GM12878 (cell line): ENCODE data around the gene IDH3B. TPM values are rescaled to one million over a fixed set of nuclear protein-coding genes. Genes with fewer than 3 reads are reported as not detected.

Source experiments
- ATAC-seq: fragments of 200-7000 bp; cut with Tn5 transposase; 3 replicates; pipeline ENCODE4 v1.9.1; 2020; ENCODE audit warnings: mild to moderate bottlenecking, moderate library complexity
- BruUV-seq: library from RNA; stranded (reverse); fragments of 400-500 nt; replicated peaks from 2 replicates; lab custom pipeline; 2021; lab: Mats Ljungman, UMichigan
- CTCF ChIA-PET: fragments of 300-600 bp; sonication (Branson Sonifier 250); formaldehyde crosslinking; extraction: SDS; loops from one replicate; lab custom pipeline; 2021; ENCODE audit warnings: inconsistent platforms; lab: Yijun Ruan, JAX
- POLR2A ChIA-PET: fragments of 350-600 bp; formaldehyde crosslinking; extraction: SDS; loops from one replicate; lab custom pipeline; 2021; ENCODE audit warnings: inconsistent platforms; lab: Charles Lee
- RAD21 ChIA-PET: fragments of 300-600 bp; sonication (Branson Sonifier 250); formaldehyde crosslinking; loops from one replicate; lab custom pipeline; 2023; ENCODE audit warnings: antibody characterized with exemption; ENCODE audit not compliant: unreplicated experiment; lab: Charles Lee
- SMC1A ChIA-PET: fragments of 300-600 bp; sonication (Branson Sonifier 250); formaldehyde crosslinking; loops from one replicate; lab custom pipeline; 2023; ENCODE audit not compliant: unreplicated experiment, uncharacterized antibody; lab: Charles Lee
- DNase-seq: peaks from one replicate; pipeline ENCODE4 v3.0.0-alpha.2; 2011; ENCODE audit warnings: low read depth, low spot score
- FAIRE-seq: peaks from 3 replicates; lab custom pipeline; 2011; peaks lifted over from hg19 to GRCh38; lab: Jason Lieb, UNC
- H2AFZ ChIP-seq: 2 replicates; pipeline ENCODE4 v1.6.0; 2011; ENCODE audit warnings: low read depth, low read length, control low read depth; ENCODE audit not compliant: control insufficient read depth
- H3K27ac ChIP-seq: 2 replicates; pipeline ENCODE4 v1.5.1; 2011; ENCODE audit warnings: control low read depth; ENCODE audit not compliant: control insufficient read depth, insufficient read depth
- H3K27me3 ChIP-seq, 2 experiments: replicated peaks in 1 of 2; 2 replicates each; pipeline versions ENCODE4 v1.6.0 to v1.6.1; 2011; ENCODE audit warnings: low read length in 1 of 2; ENCODE audit not compliant: control insufficient read depth in 2 of 2, insufficient read depth in 2 of 2
- H3K36me3 ChIP-seq, 2 experiments: 2 replicates each; pipeline ENCODE4 v1.5.1; 2011; ENCODE audit warnings: low read length in 1 of 2; ENCODE audit not compliant: control insufficient read depth in 2 of 2, insufficient read depth in 2 of 2
- H3K4me1 ChIP-seq: 2 replicates; pipeline ENCODE4 v1.6.1; 2011; ENCODE audit warnings: mild to moderate bottlenecking, low read length, moderate library complexity, mixed read lengths; ENCODE audit not compliant: control insufficient read depth, insufficient read depth
- H3K4me2 ChIP-seq: 2 replicates; pipeline ENCODE4 v1.6.0; 2011; ENCODE audit warnings: control low read depth; ENCODE audit not compliant: control insufficient read depth, insufficient read depth
- H3K4me3 ChIP-seq: fragments of 200-600 bp; sonication (generic); 2 replicates; pipeline ENCODE4 v1.5.1; 2016
- H3K79me2 ChIP-seq: 2 replicates; pipeline ENCODE4 v1.6.0; 2011; ENCODE audit warnings: low read length; ENCODE audit not compliant: control insufficient read depth, insufficient read depth
- H3K9ac ChIP-seq: 2 replicates; pipeline ENCODE4 v1.8.0; 2011; ENCODE audit warnings: low read length, control low read depth, mixed read lengths; ENCODE audit not compliant: control insufficient read depth, insufficient read depth
- H3K9me3 ChIP-seq: replicated peaks from 3 replicates; pipeline ENCODE4 v1.5.1; 2011; ENCODE audit warnings: mild to moderate bottlenecking, low read length; ENCODE audit not compliant: control insufficient read depth, insufficient read depth
- H4K20me1 ChIP-seq: 2 replicates; pipeline ENCODE4 v1.6.0; 2011; ENCODE audit not compliant: control insufficient read depth, insufficient read depth
- BACH1 ChIP-seq: fragments of 450-650 bp; IDR thresholded peaks from 2 replicates; pipeline ENCODE4 v1.6.1; 2017; ENCODE audit warnings: mild to moderate bottlenecking, borderline replicate concordance
- CBFB ChIP-seq: IDR thresholded peaks from 2 replicates; pipeline ENCODE4 v1.6.1; 2016; ENCODE audit warnings: antibody characterized with exemption, low read depth
- SIN3A ChIP-seq: IDR thresholded peaks from 2 replicates; pipeline ENCODE4 v1.6.1; 2012; ENCODE audit warnings: low read depth, low read length, improper control_type of control experiment
- ZSCAN29 ChIP-seq: fragments of 450-650 bp; IDR thresholded peaks from 2 replicates; pipeline ENCODE4 v1.6.1; 2017; ENCODE audit warnings: mild to moderate bottlenecking, moderate library complexity
- WGBS: methylation state at CpG from one replicate; pipeline ENCODE4 v1.1.6; 2016; ENCODE audit warnings: low lambda C conversion rate; ENCODE audit not compliant: insufficient replicate concordance, insufficient coverage; ENCODE audit errors: missing lambda C conversion rate; 5-methylcytosine and 5-hydroxymethylcytosine counted together
- in situ Hi-C: fragments of 300-500 bp; cut with MboI; formaldehyde crosslinking; loops from 9 replicates; pipeline ENCODE4 v1.14.3; 2018; ENCODE audit warnings: mixed read lengths
- intact Hi-C: fragments of 100-400 bp; cut with micrococcal nuclease; formaldehyde crosslinking; loops from one replicate; pipeline ENCODE4 v1.14.2; 2022; ENCODE audit not compliant: unreplicated experiment
- polyA plus RNA-seq, 11 experiments: library from polyadenylated mRNA; depleted of rRNA in 4 of 11; unstranded in 6 of 11; stranded (reverse) in 5 of 11; fragments of >200 nt; fragmentation: Nextera tagmentation in 4 of 11; fragmentation: Illumina TruSeq in 1 of 11; extraction: Ambion mirVana in 4 of 11; extraction: Trizol in 1 of 11; gene quantifications; 1 replicate in 1 of 11; 2 replicates in 10 of 11; pipeline versions ENCODE4 v1.2.1 to v1.2.3, GENCODE V29; 2011 to 2016; ENCODE audit warnings: inconsistent platforms in 2 of 11, missing spikeins in 2 of 11, low read depth in 1 of 11
- total RNA-seq, 4 experiments: library from RNA; depleted of rRNA in 3 of 4; stranded (reverse); fragments of >200 nt in 3 of 4; fragmentation: Illumina TruSeq in 1 of 4; extraction: Trizol in 1 of 4; gene quantifications; 2 replicates each; pipeline versions ENCODE4 v1.2.1 to v1.2.3, GENCODE V29; 2013 to 2021
- TF ChIP-seq, protein P1 (sequence below): fragments of 150-350 bp; IDR thresholded peaks from 2 replicates; pipeline ENCODE4 v1.6.1; 2016; ENCODE audit warnings: low read depth, low read length
- TF ChIP-seq, protein P2 (sequence below): IDR thresholded peaks from 2 replicates; pipeline ENCODE4 v1.6.1; 2011; ENCODE audit warnings: borderline replicate concordance, low read depth, mild to moderate bottlenecking, moderate library complexity, low read length; ENCODE audit not compliant: insufficient read depth, poor library complexity, severe bottlenecking

Gene IDH3B
- total and polyA plus RNA-seq, 10 of the 15 experiments (the other 5 are each of a cell fraction or from before 2014, with no cell fraction given), result 65.3 to 177 (median 121) TPM

DNA sequence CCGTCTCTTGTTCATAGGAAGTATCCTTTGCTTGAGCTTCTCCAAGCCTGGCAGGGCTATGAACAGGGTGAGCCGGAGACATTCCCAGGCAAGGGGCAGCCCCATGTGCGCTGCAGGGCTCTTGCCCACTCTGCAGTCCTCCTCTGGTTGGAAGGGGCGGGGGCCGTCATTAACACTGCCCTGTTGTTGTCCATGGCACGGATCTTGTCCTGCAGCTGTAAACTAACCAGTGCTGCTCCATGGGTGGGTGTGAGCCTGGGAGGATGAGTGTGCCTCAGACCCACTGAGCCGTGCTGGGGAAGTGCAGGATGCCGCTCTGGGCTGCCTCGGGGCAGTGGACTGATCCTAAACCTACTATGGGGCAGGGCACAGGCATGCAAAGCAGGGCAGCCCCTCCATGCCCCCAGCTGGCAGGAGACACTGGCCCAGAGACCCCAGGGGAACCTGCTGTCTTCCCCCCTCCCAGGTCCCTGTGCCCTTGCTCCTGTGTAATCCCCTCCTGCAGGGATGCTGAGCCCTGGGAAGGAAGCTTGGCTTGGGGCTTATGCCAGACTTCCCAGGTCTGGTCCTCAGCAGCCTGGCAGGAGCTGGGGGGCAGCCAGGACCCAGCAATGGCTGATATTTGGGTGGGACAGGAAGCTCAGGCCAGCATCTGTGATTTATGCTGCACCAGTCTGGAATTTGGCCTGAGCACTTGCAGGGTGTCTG is 37.1 kb upstream of the IDH3B start:
- FAIRE-seq, result no peak
- no peaks in the 10 kb centered on the region for H4K20me1 ChIP-seq
- H3K4me3 ChIP-seq, result no peak overlapping the region
- H3K4me1 ChIP-seq, result no peaks in the 10 kb centered on the region
- TF ChIP-seq CBFB, result no peak
- TF ChIP-seq BACH1, result no peak
- TF ChIP-seq, protein P1, sequence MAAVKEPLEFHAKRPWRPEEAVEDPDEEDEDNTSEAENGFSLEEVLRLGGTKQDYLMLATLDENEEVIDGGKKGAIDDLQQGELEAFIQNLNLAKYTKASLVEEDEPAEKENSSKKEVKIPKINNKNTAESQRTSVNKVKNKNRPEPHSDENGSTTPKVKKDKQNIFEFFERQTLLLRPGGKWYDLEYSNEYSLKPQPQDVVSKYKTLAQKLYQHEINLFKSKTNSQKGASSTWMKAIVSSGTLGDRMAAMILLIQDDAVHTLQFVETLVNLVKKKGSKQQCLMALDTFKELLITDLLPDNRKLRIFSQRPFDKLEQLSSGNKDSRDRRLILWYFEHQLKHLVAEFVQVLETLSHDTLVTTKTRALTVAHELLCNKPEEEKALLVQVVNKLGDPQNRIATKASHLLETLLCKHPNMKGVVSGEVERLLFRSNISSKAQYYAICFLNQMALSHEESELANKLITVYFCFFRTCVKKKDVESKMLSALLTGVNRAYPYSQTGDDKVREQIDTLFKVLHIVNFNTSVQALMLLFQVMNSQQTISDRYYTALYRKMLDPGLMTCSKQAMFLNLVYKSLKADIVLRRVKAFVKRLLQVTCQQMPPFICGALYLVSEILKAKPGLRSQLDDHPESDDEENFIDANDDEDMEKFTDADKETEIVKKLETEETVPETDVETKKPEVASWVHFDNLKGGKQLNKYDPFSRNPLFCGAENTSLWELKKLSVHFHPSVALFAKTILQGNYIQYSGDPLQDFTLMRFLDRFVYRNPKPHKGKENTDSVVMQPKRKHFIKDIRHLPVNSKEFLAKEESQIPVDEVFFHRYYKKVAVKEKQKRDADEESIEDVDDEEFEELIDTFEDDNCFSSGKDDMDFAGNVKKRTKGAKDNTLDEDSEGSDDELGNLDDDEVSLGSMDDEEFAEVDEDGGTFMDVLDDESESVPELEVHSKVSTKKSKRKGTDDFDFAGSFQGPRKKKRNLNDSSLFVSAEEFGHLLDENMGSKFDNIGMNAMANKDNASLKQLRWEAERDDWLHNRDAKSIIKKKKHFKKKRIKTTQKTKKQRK, result no peak
- TF ChIP-seq ZSCAN29, result no peak
- no peak for TF ChIP-seq SIN3A
- TF ChIP-seq, protein P2, sequence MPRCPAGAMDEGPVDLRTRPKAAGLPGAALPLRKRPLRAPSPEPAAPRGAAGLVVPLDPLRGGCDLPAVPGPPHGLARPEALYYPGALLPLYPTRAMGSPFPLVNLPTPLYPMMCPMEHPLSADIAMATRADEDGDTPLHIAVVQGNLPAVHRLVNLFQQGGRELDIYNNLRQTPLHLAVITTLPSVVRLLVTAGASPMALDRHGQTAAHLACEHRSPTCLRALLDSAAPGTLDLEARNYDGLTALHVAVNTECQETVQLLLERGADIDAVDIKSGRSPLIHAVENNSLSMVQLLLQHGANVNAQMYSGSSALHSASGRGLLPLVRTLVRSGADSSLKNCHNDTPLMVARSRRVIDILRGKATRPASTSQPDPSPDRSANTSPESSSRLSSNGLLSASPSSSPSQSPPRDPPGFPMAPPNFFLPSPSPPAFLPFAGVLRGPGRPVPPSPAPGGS, result no peak
- no TSS peak for BruUV-seq
- H3K9me3 ChIP-seq, result no peaks in the 10 kb centered on the region
- H3K79me2 ChIP-seq, result no peaks in the 10 kb centered on the region
- in situ Hi-C loops (no loop called here), intact Hi-C loops (no loop called here)
- no peaks in the 10 kb centered on the region; a peak in 3 of 4 replicates for H3K27me3 ChIP-seq
- ChIA-PET SMC1A (no interaction called here), RAD21 (no interaction called here), CTCF (no interaction called here), POLR2A (no interaction called here)
- 31% methylated on average over 9 of the region's 9 CpGs for WGBS
- H3K36me3 ChIP-seq, result no peaks in the 10 kb centered on the region
- H3K27ac ChIP-seq, result no peak overlapping the region
- H3K4me2 ChIP-seq, result no peak overlapping the region
- no peak for DNase-seq
- no peak overlapping the region for H2AFZ ChIP-seq
- no peak overlapping the region for H3K9ac ChIP-seq
- no peak for ATAC-seq
